SK-N-SH (cell line): ENCODE results near the gene YIF1B. TPM values are rescaled to one million over a fixed set of nuclear protein-coding genes. Genes with fewer than 3 reads are reported as not detected.

ENCODE experiments used
- CTCF ChIA-PET: fragments of 300-600, 350-600 bp; formaldehyde crosslinking; extraction: SDS; loops from one replicate; lab custom pipeline; 2021; lab: Yijun Ruan, JAX
- POLR2A ChIA-PET: fragments of 350-600 bp; sonication (Branson Sonifier 250); formaldehyde crosslinking; extraction: SDS; loops from one replicate; lab custom pipeline; 2020; ENCODE audit warnings: antibody characterized with exemption, inconsistent platforms; lab: Yijun Ruan, JAX
- DNase-seq: peaks from one replicate; pipeline ENCODE4 v3.0.0; 2012
- H2AFZ ChIP-seq: fragments of 200-600 bp; sonication (generic); 2 replicates; pipeline ENCODE4 v1.8.1; 2016; ENCODE audit warnings: antibody characterized with exemption, mild to moderate bottlenecking, low read depth
- H3F3A ChIP-seq: fragments of 200-600 bp; sonication (generic); replicated peaks from 2 replicates; pipeline ENCODE3; 2016; ENCODE audit warnings: antibody characterized with exemption, mild to moderate bottlenecking; ENCODE audit not compliant: insufficient read depth
- H3K27ac ChIP-seq, 2 experiments: fragments of 200-500 bp in 1 of 2; fragments of 200-600 bp in 1 of 2; sonication (Bioruptor generic) in 1 of 2; sonication (generic), shearing (Covaris generic) in 1 of 2; 2 replicates each; pipeline versions ENCODE4 v1.5.1 to v1.6.1; 2014 to 2016; ENCODE audit warnings: low read depth in 2 of 2, inconsistent platforms in 1 of 2, low read length in 1 of 2, mild to moderate bottlenecking in 1 of 2, mixed read lengths in 1 of 2
- H3K27me3 ChIP-seq: fragments of 200-600 bp; sonication (generic), shearing (Covaris generic); 2 replicates; pipeline ENCODE4 v1.6.1; 2016; ENCODE audit warnings: mixed run types; ENCODE audit not compliant: insufficient read depth
- H3K36me3 ChIP-seq, 2 experiments: fragments of 200-500 bp in 1 of 2; fragments of 200-600 bp in 1 of 2; sonication (Bioruptor generic) in 1 of 2; sonication (generic) in 1 of 2; replicated peaks in 1 of 2; 2 replicates each; pipeline versions ENCODE3 to v1.5.1; 2014 to 2016; ENCODE audit warnings: low read length in 1 of 2, mild to moderate bottlenecking in 1 of 2; ENCODE audit not compliant: insufficient read depth in 2 of 2, control insufficient read depth in 1 of 2
- H3K4me1 ChIP-seq, 2 experiments: fragments of 200-500 bp in 1 of 2; fragments of 200-600 bp in 1 of 2; sonication (Bioruptor generic) in 1 of 2; sonication (generic), shearing (Covaris generic) in 1 of 2; 2 replicates each; pipeline versions ENCODE4 v1.5.1 to v1.6.1; 2014 to 2016; ENCODE audit warnings: low read depth in 1 of 2, low read length in 1 of 2, mixed run types in 1 of 2; ENCODE audit not compliant: insufficient read depth in 2 of 2, control insufficient read depth in 1 of 2
- H3K4me2 ChIP-seq: fragments of 200-600 bp; sonication (generic), shearing (Covaris generic); 2 replicates; pipeline ENCODE4 v1.6.1; 2017; ENCODE audit warnings: mixed run types
- H3K4me3 ChIP-seq, 2 experiments: fragments of 200-500 bp in 1 of 2; fragments of 200-600 bp in 1 of 2; sonication (Bioruptor generic) in 1 of 2; sonication (generic), shearing (Covaris generic) in 1 of 2; 2 replicates each; pipeline versions ENCODE4 v1.5.1 to v1.8.1; 2014 to 2016; ENCODE audit warnings: low read depth in 2 of 2, inconsistent platforms in 1 of 2, low read length in 1 of 2, mild to moderate bottlenecking in 1 of 2, mixed read lengths in 1 of 2, moderate library complexity in 1 of 2
- H3K79me2 ChIP-seq: fragments of 200-600 bp; sonication (generic); 2 replicates; pipeline ENCODE4 v1.8.1; 2017; ENCODE audit warnings: mild to moderate bottlenecking; ENCODE audit not compliant: insufficient read depth
- H3K9ac ChIP-seq: fragments of 200-600 bp; sonication (generic); 2 replicates; pipeline ENCODE4 v1.6.1; 2017; ENCODE audit warnings: mixed run types
- H3K9me2 ChIP-seq: fragments of 200-600 bp; sonication (generic); 2 replicates; pipeline ENCODE4 v1.6.1; 2017; ENCODE audit warnings: mixed run types
- H3K9me3 ChIP-seq: fragments of 200-600 bp; sonication (generic); 2 replicates; pipeline ENCODE4 v1.6.1; 2017; ENCODE audit warnings: mixed run types, mild to moderate bottlenecking, moderate library complexity
- H4K20me1 ChIP-seq: fragments of 200-600 bp; sonication (generic); 2 replicates; pipeline ENCODE4 v1.6.1; 2017; ENCODE audit warnings: mild to moderate bottlenecking, mixed run types; ENCODE audit not compliant: insufficient read depth
- CHD2 ChIP-seq: fragments of 150-350 bp; IDR thresholded peaks from 2 replicates; pipeline ENCODE4 v1.6.1; 2018; ENCODE audit warnings: low read length; ENCODE audit not compliant: partially characterized antibody
- ELF1 ChIP-seq: IDR thresholded peaks from 2 replicates; pipeline ENCODE4 v1.4.0; 2012
- EP300 ChIP-seq, 2 experiments: IDR thresholded peaks; 2 replicates each; pipeline versions ENCODE4 v1.4.0 to v1.6.1; 2012; ENCODE audit warnings: borderline replicate concordance in 1 of 2, low read depth in 1 of 2, low read length in 1 of 2
- EZH2phosphoT487 ChIP-seq: fragments of 200-600 bp; sonication (generic); IDR thresholded peaks from 2 replicates; pipeline ENCODE4 v1.6.1; 2017; ENCODE audit warnings: low read depth, mixed run types, mild to moderate bottlenecking, antibody characterized with exemption, moderate library complexity, borderline replicate concordance
- FOXJ3 ChIP-seq: sonication (generic); formaldehyde crosslinking; IDR thresholded peaks from 2 replicates; pipeline ENCODE4 v1.5.1; 2020; ENCODE audit warnings: mild to moderate bottlenecking, missing genetic modification reagents
- GABPA ChIP-seq: IDR thresholded peaks from 2 replicates; pipeline ENCODE4 v1.4.0; 2012; ENCODE audit warnings: low read depth, mild to moderate bottlenecking
- GATA2 ChIP-seq: sonication (generic); formaldehyde crosslinking; IDR thresholded peaks from 2 replicates; pipeline ENCODE4 v1.5.0; 2020; ENCODE audit warnings: mild to moderate bottlenecking, missing genetic modification reagents
- JUND ChIP-seq: IDR thresholded peaks from 2 replicates; pipeline ENCODE4 v1.4.0; 2012
- MXI1 ChIP-seq: IDR thresholded peaks from 2 replicates; pipeline ENCODE4 v1.6.1; 2012; ENCODE audit warnings: mild to moderate bottlenecking, low read depth, low read length, improper control_type of control experiment
- RAD21 ChIP-seq: IDR thresholded peaks from 2 replicates; pipeline ENCODE4 v1.6.1; 2012; ENCODE audit warnings: mild to moderate bottlenecking, low read length
- RCOR1 ChIP-seq: fragments of 150-350 bp; IDR thresholded peaks from 2 replicates; pipeline ENCODE4 v1.6.1; 2017; ENCODE audit warnings: antibody characterized with exemption, low read length
- RFX5 ChIP-seq: IDR thresholded peaks from 2 replicates; pipeline ENCODE4 v1.6.1; 2012; ENCODE audit warnings: mild to moderate bottlenecking, improper control_type of control experiment, low read length
- RXRA ChIP-seq: IDR thresholded peaks from 2 replicates; pipeline ENCODE4 v1.4.0; 2012; ENCODE audit warnings: low read depth, mild to moderate bottlenecking, borderline replicate concordance
- SIN3A ChIP-seq: IDR thresholded peaks from 2 replicates; pipeline ENCODE4 v1.6.1; 2012; ENCODE audit warnings: low read depth, mild to moderate bottlenecking, low read length, moderate library complexity, borderline replicate concordance
- SMC3 ChIP-seq: IDR thresholded peaks from 2 replicates; pipeline ENCODE4 v1.6.1; 2012; ENCODE audit warnings: low read depth, low read length, improper control_type of control experiment
- TAF1 ChIP-seq: IDR thresholded peaks from 2 replicates; pipeline ENCODE4 v1.6.1; 2012; ENCODE audit warnings: low read depth, mild to moderate bottlenecking, low read length, moderate library complexity, borderline replicate concordance
- TCF12 ChIP-seq: IDR thresholded peaks from 2 replicates; pipeline ENCODE4 v1.4.0; 2012
- WGBS: methylation state at CpG from one replicate; pipeline ENCODE4 v1.1.6; 2017; ENCODE audit warnings: low lambda C conversion rate; 5-methylcytosine and 5-hydroxymethylcytosine counted together
- polyA plus RNA-seq, 3 experiments: library from polyadenylated mRNA; depleted of rRNA; stranded (reverse); fragments of >200 nt; gene quantifications; 2 replicates each; pipeline ENCODE4 v1.2.3, GENCODE V29; 2012
- TF ChIP-seq, protein P1 (sequence below): IDR thresholded peaks from 2 replicates; pipeline ENCODE4 v1.4.0; 2012; ENCODE audit warnings: low read depth, borderline replicate concordance
- TF ChIP-seq, protein P2 (sequence below): IDR thresholded peaks from 2 replicates; pipeline ENCODE4; 2012
- TF ChIP-seq, protein P3 (sequence below): IDR thresholded peaks from 2 replicates; pipeline ENCODE4 v1.4.0; 2012; ENCODE audit warnings: low read depth

YIF1B gene
- polyA plus RNA-seq, 1 of the 3 experiments (the other 2 are of a cell fraction), result 121 TPM

DNA sequence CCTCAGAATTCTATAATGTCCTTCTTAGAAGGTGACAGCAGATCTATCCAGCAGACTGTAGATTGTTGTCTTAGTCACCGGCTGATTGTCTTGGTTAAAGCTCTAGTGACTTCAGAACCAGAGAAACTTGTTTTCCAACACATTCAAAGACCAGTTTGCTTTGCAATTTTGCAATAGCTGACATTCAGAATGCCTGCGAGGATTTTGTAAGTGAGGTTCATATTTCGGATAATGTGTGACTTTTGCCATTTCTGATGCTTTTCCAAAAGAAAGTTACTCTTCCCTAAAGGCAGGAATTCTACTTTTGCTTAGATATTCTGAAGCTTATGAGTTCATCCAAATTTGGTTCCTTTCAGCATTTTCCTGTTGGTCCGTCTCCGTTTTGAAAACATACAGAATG is 38.2 kb downstream of the YIF1B start:
- no peak overlapping the region for H3K4me3 ChIP-seq

DNA sequence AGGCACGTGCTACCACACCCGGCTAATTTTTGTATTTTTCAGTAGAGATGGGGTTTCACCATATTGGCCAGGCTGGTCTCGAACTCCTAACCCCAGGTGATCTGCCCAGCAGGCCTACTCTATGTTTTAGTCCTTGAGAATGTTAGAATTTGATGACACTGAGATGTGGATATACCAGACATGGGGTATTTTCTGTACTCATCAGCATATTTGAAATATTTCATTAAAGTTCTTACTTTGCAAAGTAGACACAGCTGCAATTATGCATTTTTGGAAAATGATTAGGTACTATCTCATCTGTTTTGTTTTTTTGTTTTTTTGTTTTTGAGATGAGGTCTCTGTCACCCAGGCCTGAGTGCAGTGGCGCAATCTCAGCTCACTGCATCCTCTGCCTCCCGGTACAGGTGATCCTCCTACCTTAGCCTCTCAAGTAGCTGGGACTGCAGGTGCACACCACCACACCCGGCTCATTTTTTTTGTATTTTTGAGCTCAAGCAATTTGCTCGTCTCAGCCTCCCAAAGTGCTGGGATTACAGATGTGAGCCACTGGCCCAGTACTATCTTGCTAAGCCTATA is 38.7 kb downstream of the YIF1B start:
- no peaks in the 10 kb centered on the region for H3K9me3 ChIP-seq
- peaks cover 8% of the 10 kb centered on the region for H3F3A ChIP-seq
- 94% methylated on average over 7 of the region's 7 CpGs for WGBS
- POLR2A ChIA-PET, result no interaction called here
- peaks cover 6 to 8% of the 10 kb centered on the region in 2 experiments; a peak in 3 of 4 replicates for H3K4me1 ChIP-seq
- 0 out of 2 replicates have a peak overlapping the region, but pooled peaks have one; percentile 31 for H3K4me2 ChIP-seq
- no peak overlapping the region for H3K9ac ChIP-seq
- peak overlapping the region in 1 of 2 experiments; percentile 39; a peak in 1 of 4 replicates for H3K27ac ChIP-seq
- no peaks in the 10 kb centered on the region for H3K79me2 ChIP-seq
- no peak for TF ChIP-seq SIN3A
- TF ChIP-seq TAF1, result no peak
- TF ChIP-seq SMC3, result no peak
- TF ChIP-seq, protein P1, sequence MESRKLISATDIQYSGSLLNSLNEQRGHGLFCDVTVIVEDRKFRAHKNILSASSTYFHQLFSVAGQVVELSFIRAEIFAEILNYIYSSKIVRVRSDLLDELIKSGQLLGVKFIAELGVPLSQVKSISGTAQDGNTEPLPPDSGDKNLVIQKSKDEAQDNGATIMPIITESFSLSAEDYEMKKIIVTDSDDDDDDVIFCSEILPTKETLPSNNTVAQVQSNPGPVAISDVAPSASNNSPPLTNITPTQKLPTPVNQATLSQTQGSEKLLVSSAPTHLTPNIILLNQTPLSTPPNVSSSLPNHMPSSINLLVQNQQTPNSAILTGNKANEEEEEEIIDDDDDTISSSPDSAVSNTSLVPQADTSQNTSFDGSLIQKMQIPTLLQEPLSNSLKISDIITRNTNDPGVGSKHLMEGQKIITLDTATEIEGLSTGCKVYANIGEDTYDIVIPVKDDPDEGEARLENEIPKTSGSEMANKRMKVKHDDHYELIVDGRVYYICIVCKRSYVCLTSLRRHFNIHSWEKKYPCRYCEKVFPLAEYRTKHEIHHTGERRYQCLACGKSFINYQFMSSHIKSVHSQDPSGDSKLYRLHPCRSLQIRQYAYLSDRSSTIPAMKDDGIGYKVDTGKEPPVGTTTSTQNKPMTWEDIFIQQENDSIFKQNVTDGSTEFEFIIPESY, result no peak
- no peak for TF ChIP-seq EZH2phosphoT487
- no peak for TF ChIP-seq CHD2
- no peak for TF ChIP-seq RXRA
- no peak for TF ChIP-seq TCF12
- no peak for TF ChIP-seq JUND
- TF ChIP-seq MXI1, result no peak
- no peak for TF ChIP-seq RFX5
- TF ChIP-seq RCOR1, result no peak
- no peak for TF ChIP-seq ELF1
- TF ChIP-seq RAD21, result no peak
- TF ChIP-seq, all 33 proteins: peak for 0
- Histone ChIP-seq H3K9me2 (no peaks in the 10 kb centered on the region), H3K36me3 (no peaks in the 10 kb centered on the region), H3K27me3 (no peaks in the 10 kb centered on the region), H4K20me1 (no peaks in the 10 kb centered on the region), H2AFZ (no peak overlapping the region), H3K4me3 (no peak overlapping the region)
- CTCF ChIA-PET, result interaction anchor here (0.7 kb wide), 1 partner anchor 376 kb away, joined by 3 read pairs; no protein-coding TSS in a partner anchor
- no peak for DNase-seq

More for the DNA sequence above, 38.2 kb downstream of the YIF1B start:
- WGBS, result 79% methylated on average over 5 of the region's 5 CpGs
- CTCF ChIA-PET, result no interaction called here
- H3K9me3 ChIP-seq, result no peaks in the 10 kb centered on the region
- H3K36me3 ChIP-seq, result no peaks in the 10 kb centered on the region
- TF ChIP-seq, protein P2, sequence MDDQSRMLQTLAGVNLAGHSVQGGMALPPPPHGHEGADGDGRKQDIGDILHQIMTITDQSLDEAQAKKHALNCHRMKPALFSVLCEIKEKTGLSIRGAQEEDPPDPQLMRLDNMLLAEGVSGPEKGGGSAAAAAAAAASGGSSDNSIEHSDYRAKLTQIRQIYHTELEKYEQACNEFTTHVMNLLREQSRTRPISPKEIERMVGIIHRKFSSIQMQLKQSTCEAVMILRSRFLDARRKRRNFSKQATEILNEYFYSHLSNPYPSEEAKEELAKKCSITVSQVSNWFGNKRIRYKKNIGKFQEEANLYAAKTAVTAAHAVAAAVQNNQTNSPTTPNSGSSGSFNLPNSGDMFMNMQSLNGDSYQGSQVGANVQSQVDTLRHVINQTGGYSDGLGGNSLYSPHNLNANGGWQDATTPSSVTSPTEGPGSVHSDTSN, result no peak
- TF ChIP-seq RAD21 (no peak), JUND (no peak), EP300 (IDR thresholded peaks at IDR 0.05; ENCODE audit: borderline replicate concordance in 1 of 2, low read depth in 1 of 2, low read length in 1 of 2) (no peak), RFX5 (no peak), SMC3 (no peak), TCF12 (no peak), GABPA (no peak), CHD2 (no peak), TAF1 (no peak), FOXJ3 (no peak), GATA2 (CRISPR knock-in tag) (no peak)
- TF ChIP-seq, protein P3, sequence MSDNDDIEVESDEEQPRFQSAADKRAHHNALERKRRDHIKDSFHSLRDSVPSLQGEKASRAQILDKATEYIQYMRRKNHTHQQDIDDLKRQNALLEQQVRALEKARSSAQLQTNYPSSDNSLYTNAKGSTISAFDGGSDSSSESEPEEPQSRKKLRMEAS, result no peak
- TF ChIP-seq, protein P1, result no peak
- peak overlapping the region; percentile 31; the same call in 1 of the 2 replicates for H3K4me2 ChIP-seq
- H3K9ac ChIP-seq, result no peak overlapping the region
- POLR2A ChIA-PET, result no interaction called here
- no peaks in the 10 kb centered on the region for H4K20me1 ChIP-seq
- H3F3A ChIP-seq, result peaks cover 8% of the 10 kb centered on the region
- no peaks in the 10 kb centered on the region for H3K9me2 ChIP-seq
- H3K27me3 ChIP-seq, result no peaks in the 10 kb centered on the region
- no peaks in the 10 kb centered on the region for H3K79me2 ChIP-seq
- no peak for DNase-seq
- H3K27ac ChIP-seq, result peak overlapping the region; percentile 39 to 42; a peak in 3 of 4 replicates
- 0 out of 2 replicates have a peak overlapping the region, but pooled peaks have one; percentile 11 for H2AFZ ChIP-seq
- peaks cover 6 to 8% of the 10 kb centered on the region in 2 experiments; a peak in 3 of 4 replicates for H3K4me1 ChIP-seq
